Renal cortex interstitium (tissue), 11 donors: ENCODE measurements around the gene GPR78. TPM values are rescaled to one million over a fixed set of nuclear protein-coding genes. Genes with fewer than 3 reads are reported as not detected.

Source experiments
- DNase-seq, 11 donors: peaks; one replicate each; pipeline ENCODE4 v3.0.0-alpha.2; 2013; ENCODE audit warnings: low read depth in 9 of 11, low spot score in 4 of 11; ENCODE audit errors: extremely low read depth in 1 of 11
- polyA plus RNA-seq, 3 donors: library from polyadenylated mRNA; unstranded; fragments of 120-200 nt; gene quantifications; one replicate each; pipeline ENCODE4 v1.2.1, GENCODE V29; 2013; ENCODE audit not compliant: insufficient read length in 3 of 3

Gene GPR78
- polyA plus RNA-seq, 3 donors: 0.40 to 1.4 (median 0.54) TPM

DNA sequence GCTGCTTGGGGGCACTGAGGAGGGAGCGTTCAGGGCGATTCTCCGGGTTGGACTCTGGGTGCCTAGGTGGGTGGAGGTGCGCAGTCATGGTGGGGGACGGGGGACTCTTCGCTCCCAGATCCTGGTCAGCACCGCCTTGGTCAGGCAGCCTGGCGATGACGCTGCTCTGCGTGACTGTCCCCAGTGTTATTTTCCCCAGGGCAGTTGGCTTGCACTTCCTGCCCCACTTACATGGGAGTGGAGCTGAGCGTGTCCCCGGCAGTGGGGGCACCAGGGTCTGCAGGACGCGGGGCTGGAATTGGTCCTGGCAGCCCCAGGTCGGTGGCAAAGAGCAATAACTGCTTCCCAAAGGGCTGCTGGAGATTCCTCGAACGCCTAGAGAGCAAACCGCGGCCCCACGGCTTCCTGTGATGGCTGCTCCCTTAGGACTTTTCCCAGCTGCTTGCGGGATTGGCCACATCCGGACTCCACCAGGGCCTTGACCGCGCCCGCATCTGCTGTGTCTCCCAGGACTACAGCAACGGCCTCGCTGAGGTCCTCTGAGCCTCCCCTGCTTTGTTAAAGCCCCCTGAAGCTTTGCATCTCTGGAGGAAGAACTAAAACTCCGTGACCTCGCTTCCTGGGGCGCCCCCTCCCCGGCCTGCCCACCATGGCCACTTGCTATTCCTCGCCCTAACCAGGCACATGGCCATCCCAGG lies 35.3 kb upstream of the GPR78 start:
- DNase-seq: no peak

DNA sequence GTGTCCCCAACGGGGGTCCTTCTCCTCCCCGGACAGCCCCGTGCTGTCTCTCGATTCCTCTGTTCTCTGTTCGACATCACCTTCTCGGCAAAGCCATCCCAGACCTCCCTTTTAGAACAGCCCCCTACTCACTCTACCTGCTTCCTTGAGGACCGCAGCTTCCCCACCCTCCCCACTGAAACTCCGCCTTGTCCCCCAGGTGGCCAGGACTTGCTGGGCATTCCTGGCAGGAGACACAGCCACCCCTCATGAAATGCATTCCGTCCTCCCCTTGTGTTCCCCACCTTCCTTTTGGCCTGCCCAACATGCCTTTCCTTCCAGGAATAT lies 34.8 kb upstream of the GPR78 start:
- DNase-seq: no peak

DNA sequence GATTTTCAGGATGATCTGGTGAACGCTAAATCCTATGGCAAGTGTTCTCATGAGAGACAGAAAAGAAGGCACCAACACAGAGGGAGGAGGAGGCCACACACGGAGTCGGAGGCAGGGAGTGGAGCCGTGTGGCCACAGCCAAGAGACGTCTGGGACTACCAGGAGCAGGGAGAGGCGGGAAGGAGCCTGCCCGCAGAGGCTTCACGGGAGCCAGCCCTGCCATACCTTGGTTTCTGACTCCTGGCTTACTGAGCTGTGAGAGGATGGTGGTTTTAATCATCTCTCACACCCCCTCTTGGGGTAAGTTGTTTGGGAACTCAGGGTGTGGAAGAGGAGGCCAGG lies 33.5 kb upstream of the GPR78 start:
- no peak for DNase-seq

DNA sequence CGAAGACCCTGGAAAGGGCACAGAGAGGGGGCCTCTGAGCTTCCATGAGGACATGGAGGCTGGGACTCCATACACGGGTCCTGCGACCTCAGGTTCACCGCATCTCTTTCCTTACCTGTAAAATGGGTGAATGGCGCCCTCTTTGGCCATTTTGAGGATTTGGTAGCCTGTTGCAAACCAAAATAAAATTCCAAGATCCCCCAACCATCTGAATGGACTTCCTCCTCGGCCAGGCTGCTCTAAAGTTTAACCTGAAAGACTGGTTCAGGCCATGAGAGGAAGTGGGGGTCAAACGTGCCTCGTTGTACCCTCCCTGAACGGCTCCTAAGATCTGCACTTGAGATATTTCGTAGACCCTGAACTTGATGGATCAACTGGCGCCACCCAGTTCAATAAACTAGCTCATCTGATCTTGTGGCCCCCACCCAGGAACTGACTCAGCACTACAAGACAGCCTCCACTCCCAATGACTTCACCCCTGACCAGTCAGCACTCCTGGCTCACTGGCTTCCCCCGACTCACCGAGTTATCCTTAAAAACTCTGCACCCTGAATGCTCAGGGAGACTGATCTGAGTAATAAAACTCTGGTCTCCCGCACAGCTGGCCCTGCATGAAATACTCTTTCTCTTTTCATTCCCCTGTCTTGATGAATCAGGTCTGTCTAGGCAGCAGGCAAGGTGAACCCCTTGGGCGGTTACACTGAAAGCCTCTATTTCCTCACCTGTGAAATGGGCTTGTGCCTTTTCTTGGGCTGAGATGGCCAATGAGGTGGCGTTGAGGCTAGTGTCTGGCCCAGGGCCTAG lies 32.9 kb upstream of the GPR78 start:
- no peak for DNase-seq

DNA sequence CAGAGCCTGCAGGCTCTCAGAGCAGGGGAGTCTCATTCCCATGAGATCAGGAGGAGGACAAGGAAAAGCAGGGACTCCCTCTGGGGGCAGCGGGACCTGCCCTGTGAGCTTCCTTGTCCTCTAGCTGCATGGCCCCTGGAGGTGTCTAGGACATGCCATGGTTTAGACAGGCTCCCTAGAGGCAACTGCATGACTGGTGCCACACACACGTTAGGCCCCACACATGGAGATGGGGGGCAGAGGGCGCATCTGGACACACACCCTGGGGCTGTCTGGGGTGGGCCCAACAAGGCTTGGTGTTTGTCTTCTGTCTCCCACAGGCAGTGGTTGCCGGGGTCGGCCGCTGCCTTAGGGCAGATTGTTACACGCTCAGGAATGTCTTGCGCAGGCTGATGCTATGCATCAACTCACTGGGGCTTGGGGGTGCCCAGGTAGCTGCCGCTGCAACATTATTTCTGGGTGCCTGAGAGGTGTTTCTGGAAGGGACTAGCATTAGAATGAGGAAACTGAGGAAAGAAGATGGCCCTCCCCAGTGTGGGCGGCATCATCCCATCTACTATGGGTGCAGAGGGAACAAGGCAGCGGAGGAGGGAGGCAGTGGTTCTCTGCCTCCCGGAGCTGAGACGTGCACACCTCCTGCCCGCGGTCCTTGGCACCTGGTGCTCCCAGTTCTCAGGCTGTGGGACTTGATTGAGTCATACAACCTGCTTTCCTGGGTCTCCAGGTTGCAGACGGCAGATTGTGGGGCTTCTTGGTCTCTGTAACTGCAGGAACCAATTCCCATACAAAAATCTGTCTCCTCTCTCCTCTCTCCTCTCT lies 32.1 kb upstream of the GPR78 start:
- no peak for DNase-seq

DNA sequence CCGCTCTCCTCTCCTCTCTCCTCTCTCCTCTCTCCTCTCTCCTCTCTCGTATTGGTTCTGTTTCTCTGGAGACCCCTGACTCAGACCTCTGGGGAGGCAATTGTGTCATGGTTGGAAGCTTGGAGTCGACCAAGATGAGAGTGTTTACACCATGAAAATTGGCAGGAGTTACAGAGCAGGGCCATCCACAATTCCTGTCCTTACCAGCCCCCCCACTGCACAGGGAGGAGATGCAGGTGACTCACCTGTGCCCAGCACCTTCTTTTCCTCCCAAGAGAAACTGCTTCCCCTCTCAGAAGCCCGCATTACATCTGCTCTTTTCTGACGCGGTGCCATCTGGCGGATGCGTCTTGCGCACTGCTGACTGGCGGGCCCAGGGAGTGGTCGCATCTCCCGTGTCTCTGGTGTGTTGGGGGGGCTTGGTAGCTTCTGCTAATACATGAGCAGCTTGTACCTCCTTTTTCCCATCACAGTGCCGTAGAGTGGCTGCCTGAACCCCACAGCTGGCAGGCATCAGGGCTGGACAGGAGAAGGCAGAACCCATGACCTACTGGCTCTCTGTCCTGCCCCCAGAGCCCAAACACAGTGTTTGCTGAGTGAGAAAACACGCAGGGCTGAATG lies 31.4 kb upstream of the GPR78 start:
- no peak for DNase-seq

DNA sequence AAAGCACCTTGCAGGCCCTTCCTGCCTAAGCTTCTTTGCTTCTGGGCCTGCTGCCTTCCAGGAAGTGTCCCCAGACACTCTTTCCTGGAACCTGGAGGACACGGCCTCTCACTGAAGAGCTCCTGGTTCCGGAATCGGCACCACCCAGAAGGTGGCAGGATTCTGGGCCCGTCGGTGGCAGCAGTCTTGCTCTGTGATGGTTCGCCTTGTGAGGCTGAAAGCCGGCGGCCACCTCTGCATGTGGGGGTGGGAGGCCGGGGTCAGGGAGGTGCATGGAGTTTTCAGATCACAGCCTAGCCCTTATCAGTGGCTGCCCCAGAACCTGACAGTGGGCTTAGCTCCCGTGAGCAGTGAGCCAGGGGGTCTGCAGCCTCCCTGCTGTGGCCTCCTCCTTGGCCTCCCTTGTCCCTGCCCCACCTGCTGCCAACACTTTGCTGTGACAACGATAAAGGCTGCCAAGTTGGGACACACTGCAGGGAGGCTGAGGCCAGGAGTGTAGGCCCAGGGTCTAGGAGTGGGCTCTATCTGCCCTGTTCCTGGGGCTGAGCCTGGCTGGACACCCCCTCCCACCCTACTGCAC lies 30.8 kb upstream of the GPR78 start:
- DNase-seq: no peak

DNA sequence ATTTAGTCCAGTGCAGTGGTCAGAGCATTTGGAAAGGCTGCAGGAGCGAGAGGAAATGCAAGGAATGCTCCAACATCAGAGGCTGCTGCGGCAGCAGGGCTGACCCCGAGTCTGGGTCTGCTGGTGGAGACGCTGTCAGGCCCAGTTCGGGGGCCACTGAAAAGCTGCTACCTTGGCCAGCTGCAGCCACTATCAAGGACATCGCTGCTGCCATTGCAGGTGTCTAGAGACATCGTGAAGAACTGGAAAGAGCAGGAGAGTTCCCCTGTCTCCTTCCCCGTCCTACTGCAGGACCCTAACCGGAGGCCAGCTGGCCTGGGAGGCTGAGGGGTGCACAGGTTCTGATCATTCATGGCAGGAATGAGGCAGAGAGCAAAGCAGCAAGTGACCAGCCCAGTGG lies 29.5 kb upstream of the GPR78 start:
- no peak for DNase-seq

DNA sequence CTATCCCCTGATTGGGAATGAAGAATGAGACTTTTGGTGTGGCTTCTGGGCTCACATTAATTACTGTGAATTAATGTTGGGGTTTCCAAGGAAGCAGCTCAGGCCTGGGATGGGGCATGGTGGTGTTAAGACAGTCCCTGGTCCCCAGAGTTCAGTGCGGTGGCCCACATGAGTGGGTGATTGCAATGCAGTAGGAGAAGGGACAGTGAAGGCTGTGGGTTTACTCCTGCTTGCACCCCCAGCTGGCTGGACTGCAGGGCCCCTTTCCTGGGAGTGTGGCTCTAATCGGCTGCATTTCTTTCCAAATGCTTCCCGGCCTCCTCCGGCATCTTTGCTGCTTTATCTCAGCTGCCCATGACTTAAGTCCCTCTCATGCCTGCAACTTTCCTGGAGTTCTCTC lies 28.2 kb upstream of the GPR78 start:
- no peak for DNase-seq

DNA sequence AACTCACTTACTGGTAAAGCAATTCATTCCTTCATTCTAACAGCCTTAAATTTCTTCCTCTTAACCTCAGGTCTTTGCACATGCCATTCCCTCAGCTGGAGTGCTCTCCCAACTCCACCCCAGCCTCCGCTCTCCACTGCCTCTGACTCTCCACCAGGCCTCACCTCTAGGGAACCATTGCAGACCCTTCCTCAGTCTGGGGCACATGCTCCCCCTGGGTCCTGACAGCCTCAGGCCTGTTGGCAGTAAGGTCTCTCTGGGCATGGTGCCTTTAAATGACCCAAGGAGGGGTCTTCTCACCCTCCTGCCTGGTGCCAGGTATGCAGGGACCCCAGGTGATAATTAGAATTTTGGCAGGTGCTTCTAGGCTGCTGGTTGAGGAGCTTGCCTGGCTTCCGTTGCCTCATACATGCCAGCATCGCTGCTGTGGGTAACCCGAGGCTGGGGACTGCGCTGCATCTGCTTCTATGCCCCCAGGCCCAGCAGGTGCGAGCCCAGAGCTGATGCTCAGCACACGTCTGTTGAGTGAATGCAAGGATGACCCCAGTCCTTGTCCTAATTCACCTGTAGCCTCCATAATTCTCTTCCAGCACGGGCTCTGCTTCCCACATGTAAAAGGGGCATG lies 27.5 kb upstream of the GPR78 start:
- no peak for DNase-seq

DNA sequence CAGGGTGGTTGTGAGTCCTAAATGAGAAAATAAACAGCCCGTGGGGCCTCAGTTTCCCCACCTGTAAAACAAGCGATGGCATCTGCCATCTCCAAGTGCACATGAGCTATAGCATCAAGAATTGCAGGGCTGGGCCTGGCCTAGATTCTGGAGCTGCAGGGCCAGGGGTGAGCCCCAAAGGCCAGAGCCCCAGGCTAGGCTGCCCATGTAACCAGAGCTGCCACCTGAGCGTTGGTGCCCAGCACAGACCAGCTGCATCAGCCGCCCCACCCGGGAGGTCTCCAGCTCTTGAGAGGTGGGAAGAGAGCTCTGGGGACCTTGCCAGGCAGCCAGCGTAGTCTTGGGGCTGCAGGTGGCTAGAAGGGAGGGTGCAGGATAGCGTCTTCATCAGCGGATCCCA lies 27.0 kb upstream of the GPR78 start:
- no peak for DNase-seq

DNA sequence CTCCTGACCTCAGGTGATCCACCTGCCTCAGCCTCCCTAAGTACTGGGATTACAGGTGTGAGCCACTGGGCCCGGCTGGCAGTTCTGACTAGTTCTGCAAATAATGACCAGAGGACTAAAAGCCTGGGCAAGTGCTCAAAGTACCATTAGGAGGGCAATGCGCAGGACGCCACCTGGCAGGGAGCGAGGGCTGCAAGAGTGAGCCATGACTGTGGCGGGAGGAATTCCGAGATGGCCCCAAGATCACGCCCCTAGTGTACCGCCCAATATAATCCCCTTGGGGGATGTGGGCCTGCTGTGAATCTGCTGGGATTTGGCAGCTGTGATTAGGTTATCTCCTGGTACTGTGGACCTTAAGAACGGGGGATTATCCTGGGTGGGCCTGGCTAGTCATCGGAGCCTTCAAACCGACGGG lies 26.2 kb upstream of the GPR78 start:
- DNase-seq: no peak

DNA sequence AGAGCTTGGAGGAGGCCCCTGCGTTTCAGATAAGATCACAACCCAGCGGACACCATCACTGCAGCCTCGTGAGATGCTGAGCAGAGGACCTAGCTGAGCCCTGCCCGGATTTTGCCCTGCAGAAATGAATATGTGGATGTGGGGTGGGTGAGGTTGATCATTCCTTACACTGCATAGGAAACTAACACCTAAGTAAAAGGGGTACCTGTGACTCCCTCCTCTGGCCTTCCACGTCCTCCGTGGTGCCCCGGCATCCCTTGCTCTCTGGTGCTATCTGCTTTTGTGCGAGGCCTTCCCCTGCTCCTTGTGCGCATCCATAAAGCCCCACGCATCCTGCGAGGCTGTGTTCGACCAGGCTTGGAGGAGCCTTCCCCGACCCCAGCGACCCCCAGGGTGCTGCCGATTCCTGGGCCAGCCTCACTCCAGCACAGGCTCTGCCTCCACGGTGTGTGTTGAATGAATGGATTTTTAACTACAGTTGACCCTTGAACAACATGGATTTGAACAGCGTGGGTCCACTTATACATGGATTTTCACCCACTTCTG lies 25.6 kb upstream of the GPR78 start:
- DNase-seq: no peak

DNA sequence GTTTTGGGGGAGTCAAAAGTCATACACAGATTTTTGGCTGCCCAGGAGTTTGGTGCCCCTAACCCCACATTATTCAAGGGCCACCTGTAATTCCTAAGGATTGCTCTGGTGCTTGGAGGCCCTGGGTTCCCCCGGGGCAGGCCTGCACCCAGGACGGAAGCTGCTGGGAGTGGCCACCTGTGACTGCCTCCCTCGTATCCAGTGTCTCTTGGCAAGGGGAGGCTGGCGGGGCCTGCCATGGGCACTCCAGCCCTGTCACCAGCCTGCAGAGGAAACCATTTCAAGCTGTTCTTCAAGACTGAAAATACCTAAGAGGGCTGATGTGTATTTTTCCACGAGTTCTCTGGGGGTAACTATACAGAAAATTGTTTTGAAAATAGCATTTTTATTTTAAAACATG lies 24.5 kb upstream of the GPR78 start:
- DNase-seq: no peak

DNA sequence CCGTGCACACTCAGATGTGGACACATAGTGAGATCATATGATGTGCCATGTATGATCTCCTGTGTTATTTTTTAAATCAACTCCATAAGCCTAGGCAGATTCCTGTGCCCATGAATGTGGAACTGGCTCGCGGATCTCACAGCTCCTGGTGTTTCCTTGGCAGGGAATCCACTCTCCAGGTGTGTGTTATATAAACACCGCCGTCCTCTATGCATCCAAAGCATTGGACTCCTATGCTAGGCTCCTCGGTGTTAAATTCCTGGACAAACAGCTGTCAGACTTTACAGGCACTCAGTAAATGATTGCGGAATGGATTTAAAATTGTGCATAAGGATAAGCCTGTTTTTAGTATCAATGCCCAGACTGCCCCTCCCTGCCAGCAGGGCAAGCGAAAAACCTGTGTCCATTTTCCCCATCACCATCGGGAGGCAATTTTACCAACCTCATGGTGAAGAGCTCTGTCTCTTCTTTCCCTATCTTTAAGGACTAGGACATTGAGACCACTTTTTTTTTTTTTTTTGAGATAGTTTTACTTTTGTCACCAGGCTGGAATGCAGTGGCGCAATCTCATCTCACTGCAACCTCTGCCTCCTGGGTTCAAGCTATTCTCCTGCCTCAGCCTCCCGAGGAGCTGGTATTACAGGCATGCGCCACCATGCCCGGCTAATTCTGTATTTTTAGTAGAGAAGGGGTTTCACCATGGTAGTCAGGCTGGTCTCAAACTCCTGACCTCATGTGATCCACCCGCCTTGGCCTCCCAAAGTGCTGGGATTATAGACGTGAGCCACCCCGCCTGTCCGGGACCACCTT lies 23.6 kb upstream of the GPR78 start:
- no peak for DNase-seq

DNA sequence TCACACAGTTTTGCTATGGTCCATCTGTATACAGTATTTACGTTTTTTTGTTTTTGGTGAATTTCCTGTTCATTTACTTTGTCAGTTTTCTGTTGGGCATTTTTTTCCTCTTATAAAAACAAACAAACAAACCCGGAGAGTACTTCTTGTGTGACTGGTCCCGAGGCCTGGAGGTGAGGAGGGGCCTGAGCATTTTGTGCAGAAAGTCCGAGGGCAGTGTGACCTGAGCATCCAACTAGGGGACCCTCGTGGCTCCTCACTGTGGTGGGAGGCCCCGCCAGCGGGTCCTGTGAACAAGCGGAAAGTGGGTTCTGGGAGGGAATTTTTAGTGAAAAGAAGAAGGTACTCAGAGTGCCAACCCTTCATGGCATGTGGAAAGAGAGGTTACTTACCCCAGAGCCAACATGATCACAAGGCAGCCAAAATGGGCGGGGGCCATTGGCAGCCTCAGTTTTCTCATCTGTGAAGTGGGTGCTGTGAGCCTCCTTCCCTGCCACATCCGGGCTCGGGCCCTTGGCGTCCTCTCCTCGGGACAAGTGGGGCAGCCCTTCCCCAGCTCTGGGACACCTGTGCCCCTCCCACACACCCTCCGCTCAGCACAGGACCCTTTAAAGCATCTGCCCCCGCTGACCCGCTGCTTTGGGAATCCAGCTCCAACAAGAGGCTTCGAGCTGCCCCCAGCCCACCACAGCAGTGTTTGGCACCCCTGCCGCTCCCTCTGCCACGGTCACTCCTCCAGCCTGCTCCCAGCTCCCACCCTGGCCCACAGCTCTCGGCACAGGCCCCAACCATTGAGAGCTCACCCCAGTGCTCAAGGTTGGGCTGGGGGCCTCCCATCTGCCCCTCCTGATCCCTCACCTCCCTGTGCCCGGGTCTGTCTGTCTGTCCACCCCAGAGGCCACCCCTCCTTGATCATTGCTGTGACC lies 22.8 kb upstream of the GPR78 start:
- no peak for DNase-seq
